Osteocyte (in vitro differentiated cells): ENCODE data around the gene AKAP6. TPM values are rescaled to one million over a fixed set of nuclear protein-coding genes. Genes with fewer than 3 reads are reported as not detected.

Source experiments
- DNase-seq: peaks from one replicate; pipeline ENCODE4 v3.0.0; 2021; ENCODE audit warnings: mixed read lengths; ENCODE audit not compliant: unreplicated experiment; ENCODE audit errors: extremely low spot score
- H3K27ac Mint-ChIP-seq: one replicate; pipeline ENCODE4 v1.8.0; 2021; ENCODE audit warnings: mild to moderate bottlenecking, mixed read lengths; ENCODE audit not compliant: unreplicated experiment
- H3K27me3 Mint-ChIP-seq: one replicate; pipeline ENCODE4 v1.8.0; 2021; ENCODE audit warnings: mixed read lengths; ENCODE audit not compliant: unreplicated experiment
- H3K36me3 Mint-ChIP-seq: one replicate; pipeline ENCODE4 v1.8.0; 2021; ENCODE audit warnings: mixed read lengths; ENCODE audit not compliant: unreplicated experiment
- H3K4me1 Mint-ChIP-seq: one replicate; pipeline ENCODE4 v1.8.0; 2021; ENCODE audit warnings: mixed read lengths; ENCODE audit not compliant: unreplicated experiment
- H3K4me3 Mint-ChIP-seq: one replicate; pipeline ENCODE4 v1.8.0; 2021; ENCODE audit warnings: mild to moderate bottlenecking, moderate library complexity, mixed read lengths; ENCODE audit not compliant: unreplicated experiment
- H3K9me3 Mint-ChIP-seq: one replicate; pipeline ENCODE4 v1.8.0; 2021; ENCODE audit warnings: mixed read lengths; ENCODE audit not compliant: unreplicated experiment
- total RNA-seq: library from RNA; stranded (reverse); gene quantifications from 2 replicates; pipeline ENCODE4 v1.2.1, GENCODE V29; 2021
- TF ChIP-seq, protein P1 (sequence below): fragments of 200-600 bp; sonication (generic); IDR thresholded peaks from 2 replicates; pipeline ENCODE4 v1.5.0; 2021; ENCODE audit warnings: antibody characterized with exemption, mild to moderate bottlenecking, moderate library complexity

AKAP6 gene
- total RNA-seq, 1 donor from 2014 or later, result 4.1 TPM

DNA sequence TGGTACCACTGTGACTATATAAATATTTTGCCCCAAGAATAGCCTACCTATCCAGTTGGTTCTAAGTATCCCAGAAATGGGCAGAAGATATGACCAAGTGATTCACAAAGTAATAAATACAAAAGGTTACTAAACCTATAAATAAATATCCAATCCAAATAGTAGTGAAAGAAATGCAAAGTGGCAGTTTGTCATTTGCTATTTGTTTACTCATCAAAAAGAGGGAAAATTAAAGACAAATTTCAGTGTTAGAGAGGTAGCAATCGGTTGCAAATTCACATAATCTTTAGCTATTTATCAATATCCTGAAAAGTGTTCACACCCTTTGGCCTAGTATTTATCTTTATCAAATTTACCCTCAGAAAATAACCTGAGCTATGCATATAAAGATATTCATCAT, 473.2 kb downstream of the AKAP6 start:
- Mint-ChIP-seq H3K4me1 (no peaks in the 10 kb centered on the region), H3K27ac (no peak overlapping the region), H3K9me3 (peaks cover 45% of the 10 kb centered on the region), H3K36me3 (peaks cover 3% of the 10 kb centered on the region), H3K27me3 (no peaks in the 10 kb centered on the region), H3K4me3 (no peak overlapping the region)
- TF ChIP-seq, protein P1, sequence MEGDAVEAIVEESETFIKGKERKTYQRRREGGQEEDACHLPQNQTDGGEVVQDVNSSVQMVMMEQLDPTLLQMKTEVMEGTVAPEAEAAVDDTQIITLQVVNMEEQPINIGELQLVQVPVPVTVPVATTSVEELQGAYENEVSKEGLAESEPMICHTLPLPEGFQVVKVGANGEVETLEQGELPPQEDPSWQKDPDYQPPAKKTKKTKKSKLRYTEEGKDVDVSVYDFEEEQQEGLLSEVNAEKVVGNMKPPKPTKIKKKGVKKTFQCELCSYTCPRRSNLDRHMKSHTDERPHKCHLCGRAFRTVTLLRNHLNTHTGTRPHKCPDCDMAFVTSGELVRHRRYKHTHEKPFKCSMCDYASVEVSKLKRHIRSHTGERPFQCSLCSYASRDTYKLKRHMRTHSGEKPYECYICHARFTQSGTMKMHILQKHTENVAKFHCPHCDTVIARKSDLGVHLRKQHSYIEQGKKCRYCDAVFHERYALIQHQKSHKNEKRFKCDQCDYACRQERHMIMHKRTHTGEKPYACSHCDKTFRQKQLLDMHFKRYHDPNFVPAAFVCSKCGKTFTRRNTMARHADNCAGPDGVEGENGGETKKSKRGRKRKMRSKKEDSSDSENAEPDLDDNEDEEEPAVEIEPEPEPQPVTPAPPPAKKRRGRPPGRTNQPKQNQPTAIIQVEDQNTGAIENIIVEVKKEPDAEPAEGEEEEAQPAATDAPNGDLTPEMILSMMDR, result no peak
- DNase-seq, result no peak

DNA sequence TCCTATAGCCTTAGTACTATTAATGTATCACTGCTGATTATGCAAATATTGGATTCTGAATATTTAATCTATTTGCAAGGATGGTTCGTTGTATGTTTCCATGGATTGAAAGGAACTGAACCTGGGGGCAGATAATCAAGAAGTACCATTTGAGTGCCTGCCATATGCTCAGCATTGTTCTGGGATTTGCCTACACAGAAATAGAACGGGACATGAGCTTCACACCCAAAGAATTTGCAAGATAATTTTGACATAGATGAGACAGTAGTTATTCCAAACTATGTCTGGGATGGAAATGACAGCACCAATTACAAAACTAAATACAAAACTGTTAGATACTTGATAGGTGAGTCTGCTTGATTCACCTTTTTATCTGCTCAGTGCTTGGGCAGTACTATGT, 476.9 kb downstream of the AKAP6 start:
- Mint-ChIP-seq H3K36me3 (peaks cover 3% of the 10 kb centered on the region), H3K27ac (no peak overlapping the region), H3K4me3 (no peak overlapping the region), H3K4me1 (peaks cover 18% of the 10 kb centered on the region), H3K9me3 (peaks cover 37% of the 10 kb centered on the region), H3K27me3 (no peaks in the 10 kb centered on the region)
- DNase-seq, result no peak
- TF ChIP-seq, protein P1, result no peak

DNA sequence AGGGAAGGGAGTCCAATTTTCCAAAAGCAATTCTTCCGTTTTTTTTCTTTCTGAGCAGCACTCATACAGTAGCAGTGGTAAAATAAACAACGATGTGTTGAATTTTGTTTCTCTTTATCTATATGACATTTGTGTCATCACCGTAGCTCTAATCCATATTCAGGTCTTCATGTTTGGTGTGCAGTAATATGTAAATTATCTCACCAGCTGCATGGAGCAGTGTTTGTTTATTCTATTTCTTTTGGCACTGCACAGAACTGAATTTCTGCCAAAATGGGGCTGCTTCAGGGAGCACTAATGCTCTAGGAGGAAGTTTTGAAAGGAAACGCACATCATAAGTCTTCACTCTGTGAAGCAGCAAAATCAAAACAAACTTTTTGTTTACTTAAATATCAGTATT, 479.5 kb downstream of the AKAP6 start:
- Mint-ChIP-seq H3K27ac (no peak overlapping the region), H3K9me3 (peaks cover 19% of the 10 kb centered on the region), H3K4me3 (no peak overlapping the region), H3K27me3 (no peaks in the 10 kb centered on the region), H3K4me1 (peaks cover 18% of the 10 kb centered on the region), H3K36me3 (no peaks in the 10 kb centered on the region)
- no peak for DNase-seq
- TF ChIP-seq, protein P1, result no peak

DNA sequence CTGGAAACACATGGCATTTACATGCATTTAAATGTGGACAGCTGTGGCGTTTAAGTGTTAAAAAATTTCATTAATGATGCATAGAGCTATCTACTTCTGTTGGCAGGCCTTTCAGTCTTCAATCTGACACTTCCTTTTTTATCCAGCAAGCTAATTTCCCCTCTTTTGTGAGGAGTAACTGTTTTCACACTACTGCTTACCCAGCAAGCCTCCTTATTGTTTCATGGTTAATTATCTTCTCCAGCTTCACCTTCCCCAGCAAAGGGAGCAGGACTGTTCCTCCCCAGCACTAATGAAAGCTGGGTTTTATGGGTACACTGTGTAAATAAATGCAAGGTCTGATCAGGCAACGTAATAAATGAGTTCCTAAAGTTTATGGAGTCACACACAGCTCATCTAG, 480.2 kb downstream of the AKAP6 start:
- H3K4me3 Mint-ChIP-seq, result no peak overlapping the region

DNA sequence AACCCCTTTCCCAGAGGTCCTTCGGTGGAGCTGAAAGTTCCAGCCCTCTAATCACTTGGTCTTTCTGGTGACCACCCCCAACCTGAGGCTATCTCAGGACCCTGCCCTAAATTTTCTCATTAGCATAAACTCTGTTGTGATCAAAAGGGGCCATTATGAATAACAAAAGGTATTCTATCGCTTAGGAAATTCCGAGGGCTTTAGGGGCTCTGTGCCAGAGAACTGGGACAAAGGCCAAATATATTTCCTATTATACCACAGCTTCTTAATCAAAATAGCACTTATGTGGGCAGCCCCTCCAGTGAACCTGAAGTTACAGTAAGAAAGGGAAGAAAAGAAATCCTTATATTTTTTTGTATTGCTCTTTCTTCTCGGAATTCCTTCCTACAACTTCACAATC, 484.3 kb downstream of the AKAP6 start:
- peaks cover 2% of the 10 kb centered on the region for H3K27me3 Mint-ChIP-seq
- no peak overlapping the region for H3K4me3 Mint-ChIP-seq
- H3K9me3 Mint-ChIP-seq, result no peaks in the 10 kb centered on the region
- no peaks in the 10 kb centered on the region for H3K36me3 Mint-ChIP-seq
- TF ChIP-seq, protein P1, result no peak
- no peak for DNase-seq
- H3K27ac Mint-ChIP-seq, result no peak overlapping the region
- peaks cover 24% of the 10 kb centered on the region for H3K4me1 Mint-ChIP-seq

More for the DNA sequence above, 480.2 kb downstream of the AKAP6 start:
- H3K27me3 Mint-ChIP-seq, result no peaks in the 10 kb centered on the region
- peaks cover 13% of the 10 kb centered on the region for H3K9me3 Mint-ChIP-seq
- H3K4me1 Mint-ChIP-seq, result peaks cover 18% of the 10 kb centered on the region
- DNase-seq, result no peak
- no peaks in the 10 kb centered on the region for H3K36me3 Mint-ChIP-seq
- TF ChIP-seq, protein P1, result no peak
- no peak overlapping the region for H3K27ac Mint-ChIP-seq
